ENCODE data around the gene RPP14. TPM values are rescaled to one million over a fixed set of nuclear protein-coding genes. Genes with fewer than 3 reads are reported as not detected.

The RPP14 gene
- total RNA-seq (10.6 and 11.0 TPM in 2 replicates), polyA plus RNA-seq (16.9 and 17.1 TPM in 2 replicates), polyA minus RNA-seq (ENCODE audit: low replicate concordance) (0.43 and 10.3 TPM in 2 replicates)
- polyA plus RNA-seq (2012) = 9.5 and 10.1 TPM in 2 replicates

GRCh38 chr3:58305882-58306711, at the start of gene RPP14, which contains the start of gene HTD2:
Gene RPP14, plus strand, starts transcription at chr3:58306245. Its CDS starts 4,085 bp downstream, at chr3:58310330.
Gene HTD2, plus strand, starts transcription at chr3:58306520. Its CDS starts 11,094 bp downstream, at chr3:58317614.
- Histone ChIP-seq H3K9me3 (ENCODE audit: control insufficient read depth, insufficient read depth, low read depth, low read length) (no peaks in the 10 kb centered on the region), H2AFZ (ENCODE audit: low read length) (peak within 1 kb of the TSS; percentile 96), H4K20me1 (ENCODE audit: control insufficient read depth, extremely low read depth, insufficient read depth, low read length) (no peaks in the 10 kb centered on the region), H3K4me3 (replicated peaks in 1 of 4; ENCODE audit: control extremely low read depth in 1 of 4, insufficient read depth in 1 of 4, low read depth in 3 of 4, low read length in 4 of 4) (peak within 1 kb of the TSS; percentile 78 to 99 (median 98)), H3K4me2 (ENCODE audit: extremely low read depth, insufficient read depth, low read length) (peak within 1 kb of the TSS; percentile 67), H3K27ac (ENCODE audit: insufficient read depth, low read length) (peak within 1 kb of the TSS; percentile 99), H3K36me3 (ENCODE audit: control insufficient read depth, insufficient read depth, low read length) (peaks cover 3% of the 10 kb centered on the region), H3K4me1 (ENCODE audit: control insufficient read depth, extremely low read depth, insufficient read depth, low read length) (peaks cover 6% of the 10 kb centered on the region), H3K27me3 (ENCODE audit: control insufficient read depth, insufficient read depth, low read length) (no peaks in the 10 kb centered on the region), H3K9ac (ENCODE audit: insufficient read depth, low read length) (peak within 1 kb of the TSS; percentile 100), H3K79me2 (ENCODE audit: control insufficient read depth, insufficient read depth, low read length) (peaks cover 39% of the 10 kb centered on the region)
- DNase-seq (ENCODE audit: low read depth in 2 of 2) = peak; percentile 95 to 98
- TF ChIP-seq, protein P1, sequence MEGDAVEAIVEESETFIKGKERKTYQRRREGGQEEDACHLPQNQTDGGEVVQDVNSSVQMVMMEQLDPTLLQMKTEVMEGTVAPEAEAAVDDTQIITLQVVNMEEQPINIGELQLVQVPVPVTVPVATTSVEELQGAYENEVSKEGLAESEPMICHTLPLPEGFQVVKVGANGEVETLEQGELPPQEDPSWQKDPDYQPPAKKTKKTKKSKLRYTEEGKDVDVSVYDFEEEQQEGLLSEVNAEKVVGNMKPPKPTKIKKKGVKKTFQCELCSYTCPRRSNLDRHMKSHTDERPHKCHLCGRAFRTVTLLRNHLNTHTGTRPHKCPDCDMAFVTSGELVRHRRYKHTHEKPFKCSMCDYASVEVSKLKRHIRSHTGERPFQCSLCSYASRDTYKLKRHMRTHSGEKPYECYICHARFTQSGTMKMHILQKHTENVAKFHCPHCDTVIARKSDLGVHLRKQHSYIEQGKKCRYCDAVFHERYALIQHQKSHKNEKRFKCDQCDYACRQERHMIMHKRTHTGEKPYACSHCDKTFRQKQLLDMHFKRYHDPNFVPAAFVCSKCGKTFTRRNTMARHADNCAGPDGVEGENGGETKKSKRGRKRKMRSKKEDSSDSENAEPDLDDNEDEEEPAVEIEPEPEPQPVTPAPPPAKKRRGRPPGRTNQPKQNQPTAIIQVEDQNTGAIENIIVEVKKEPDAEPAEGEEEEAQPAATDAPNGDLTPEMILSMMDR (conservative IDR thresholded peaks at IDR 0.05 in 1 of 2, IDR thresholded peaks at IDR 0.05 in 1 of 2; ENCODE audit: low read depth in 1 of 2, low read length in 2 of 2) = peak; percentile 93 to 99
- no peak for TF ChIP-seq EZH2 (IDR thresholded peaks at IDR 0.05; ENCODE audit: low read length, missing control alignments)

GRCh38 chr3:58256511-58256910, 49.5 kb upstream of the RPP14 start:
- peaks cover 8% of the 10 kb centered on the region for H3K4me1 ChIP-seq (ENCODE audit: control insufficient read depth, extremely low read depth, insufficient read depth, low read length)
- no peak overlapping the region for H3K4me2 ChIP-seq (ENCODE audit: extremely low read depth, insufficient read depth, low read length)
- no peak for TF ChIP-seq EZH2 (IDR thresholded peaks at IDR 0.05; ENCODE audit: low read length, missing control alignments)
- TF ChIP-seq, protein P1 (conservative IDR thresholded peaks at IDR 0.05 in 1 of 2, IDR thresholded peaks at IDR 0.05 in 1 of 2; ENCODE audit: low read depth in 1 of 2, low read length in 2 of 2) = no peak
- H3K27me3 ChIP-seq (ENCODE audit: control insufficient read depth, insufficient read depth, low read length) = no peaks in the 10 kb centered on the region
- H3K9me3 ChIP-seq (ENCODE audit: control insufficient read depth, insufficient read depth, low read depth, low read length) = no peaks in the 10 kb centered on the region
- no peak overlapping the region for H3K9ac ChIP-seq (ENCODE audit: insufficient read depth, low read length)
- no peaks in the 10 kb centered on the region for H3K79me2 ChIP-seq (ENCODE audit: control insufficient read depth, insufficient read depth, low read length)
- H4K20me1 ChIP-seq (ENCODE audit: control insufficient read depth, extremely low read depth, insufficient read depth, low read length) = no peaks in the 10 kb centered on the region
- no peaks in the 10 kb centered on the region for H3K36me3 ChIP-seq (ENCODE audit: control insufficient read depth, insufficient read depth, low read length)
- H2AFZ ChIP-seq (ENCODE audit: low read length) = no peak overlapping the region
- H3K4me3 ChIP-seq (replicated peaks in 1 of 4; ENCODE audit: control extremely low read depth in 1 of 4, insufficient read depth in 1 of 4, low read depth in 3 of 4, low read length in 4 of 4) = no peak overlapping the region
- no peak overlapping the region for H3K27ac ChIP-seq (ENCODE audit: insufficient read depth, low read length)
- DNase-seq (ENCODE audit: low read depth in 2 of 2) = no peak

GRCh38 chr3:58258392-58259055, 47.5 kb upstream of the RPP14 start:
- Histone ChIP-seq H3K27me3 (ENCODE audit: control insufficient read depth, insufficient read depth, low read length) (no peaks in the 10 kb centered on the region), H3K27ac (ENCODE audit: insufficient read depth, low read length) (no peak overlapping the region), H4K20me1 (ENCODE audit: control insufficient read depth, extremely low read depth, insufficient read depth, low read length) (no peaks in the 10 kb centered on the region), H3K36me3 (ENCODE audit: control insufficient read depth, insufficient read depth, low read length) (no peaks in the 10 kb centered on the region), H3K79me2 (ENCODE audit: control insufficient read depth, insufficient read depth, low read length) (no peaks in the 10 kb centered on the region), H3K9me3 (ENCODE audit: control insufficient read depth, insufficient read depth, low read depth, low read length) (no peaks in the 10 kb centered on the region), H3K4me1 (ENCODE audit: control insufficient read depth, extremely low read depth, insufficient read depth, low read length) (peaks cover 8% of the 10 kb centered on the region), H3K4me2 (ENCODE audit: extremely low read depth, insufficient read depth, low read length) (no peak overlapping the region), H3K4me3 (replicated peaks in 1 of 4; ENCODE audit: control extremely low read depth in 1 of 4, insufficient read depth in 1 of 4, low read depth in 3 of 4, low read length in 4 of 4) (no peak overlapping the region), H2AFZ (ENCODE audit: low read length) (no peak overlapping the region), H3K9ac (ENCODE audit: insufficient read depth, low read length) (no peak overlapping the region)
- TF ChIP-seq EZH2 (IDR thresholded peaks at IDR 0.05; ENCODE audit: low read length, missing control alignments) = no peak
- TF ChIP-seq, protein P1 (conservative IDR thresholded peaks at IDR 0.05 in 1 of 2, IDR thresholded peaks at IDR 0.05 in 1 of 2; ENCODE audit: low read depth in 1 of 2, low read length in 2 of 2) = no peak
- DNase-seq (ENCODE audit: low read depth in 2 of 2) = no peak

All from fibroblast of lung (primary cell).